HEK293 (cell line): ENCODE measurements around the gene DSC1.

Source experiments
- CTCF ChIA-PET: fragments of 350-600 bp; formaldehyde crosslinking; extraction: SDS; loops from one replicate; lab custom pipeline; 2021; ENCODE audit warnings: antibody characterized with exemption; lab: Yijun Ruan, JAX
- POLR2A ChIA-PET: fragments of 300-600 bp; formaldehyde crosslinking; extraction: SDS; loops from one replicate; lab custom pipeline; 2020; ENCODE audit warnings: antibody characterized with exemption, inconsistent platforms; lab: Yijun Ruan, JAX
- H3K27ac ChIP-seq: fragments of 200-500 bp; sonication (Bioruptor generic); 2 replicates; pipeline ENCODE4 v1.5.1; 2014; ENCODE audit warnings: low read depth, low read length, control low read depth, inconsistent platforms; ENCODE audit errors: extremely low read depth
- H3K36me3 ChIP-seq, 2 experiments: fragments of 200-500 bp in 1 of 2; sonication (Bioruptor generic) in 1 of 2; 1 replicate in 1 of 2; 2 replicates in 1 of 2; pipeline ENCODE4 v1.5.1; 2014 to 2017; ENCODE audit warnings: inconsistent platforms in 2 of 2, low read length in 2 of 2; ENCODE audit not compliant: control insufficient read depth in 2 of 2, insufficient read depth in 1 of 2
- H3K4me1 ChIP-seq: fragments of 200-500 bp; sonication (Bioruptor generic); 2 replicates; pipeline ENCODE4 v1.5.1; 2014; ENCODE audit warnings: mild to moderate bottlenecking, low read length, inconsistent platforms; ENCODE audit not compliant: control insufficient read depth, insufficient read depth
- H3K4me3 ChIP-seq: 2 replicates; pipeline ENCODE4 v1.5.1; 2011; ENCODE audit warnings: low read depth, mild to moderate bottlenecking, control low read depth, low read length, moderate library complexity
- H3K9me3 ChIP-seq: fragments of 200-500 bp; sonication (Bioruptor generic); 2 replicates; pipeline ENCODE4 v1.5.1; 2014; ENCODE audit warnings: low read depth, low read length, inconsistent platforms; ENCODE audit not compliant: control insufficient read depth, insufficient read depth
- SP7 ChIP-seq: fragments of 450-650 bp; formaldehyde crosslinking; IDR thresholded peaks from 2 replicates; pipeline ENCODE4 v1.5.1; 2016; ENCODE audit warnings: missing biosample characterization, missing genetic modification characterization
- ZNF266 ChIP-seq: fragments of 450-650 bp; formaldehyde crosslinking; IDR thresholded peaks from 2 replicates; pipeline ENCODE4 v1.5.1; 2016; ENCODE audit warnings: missing biosample characterization, missing genetic modification characterization, low read depth
- ZNF416 ChIP-seq: fragments of 450-650 bp; formaldehyde crosslinking; IDR thresholded peaks from 2 replicates; pipeline ENCODE4 v1.5.1; 2016; ENCODE audit warnings: missing biosample characterization, missing genetic modification characterization
- ZNF529 ChIP-seq: fragments of 450-650 bp; formaldehyde crosslinking; IDR thresholded peaks from 2 replicates; pipeline ENCODE4 v1.5.1; 2017; ENCODE audit warnings: missing genetic modification characterization, missing biosample characterization; ENCODE audit not compliant: insufficient replicate concordance
- ZNF561 ChIP-seq: fragments of 450-650 bp; IDR thresholded peaks from 2 replicates; pipeline ENCODE4 v1.5.1; 2018; ENCODE audit warnings: missing biosample characterization, missing genetic modification characterization, borderline replicate concordance
- TF ChIP-seq, protein P1 (sequence below): fragments of 450-650 bp; formaldehyde crosslinking; IDR thresholded peaks from 2 replicates; pipeline ENCODE4 v1.5.1; 2016; ENCODE audit warnings: missing biosample characterization, missing genetic modification characterization, borderline replicate concordance
- TF ChIP-seq, protein P2 (sequence below): fragments of 450-650 bp; formaldehyde crosslinking; IDR thresholded peaks from 2 replicates; pipeline ENCODE4 v1.5.1; 2017; ENCODE audit warnings: missing biosample characterization, mild to moderate bottlenecking, missing genetic modification characterization, moderate library complexity

The DSC1 gene

DNA sequence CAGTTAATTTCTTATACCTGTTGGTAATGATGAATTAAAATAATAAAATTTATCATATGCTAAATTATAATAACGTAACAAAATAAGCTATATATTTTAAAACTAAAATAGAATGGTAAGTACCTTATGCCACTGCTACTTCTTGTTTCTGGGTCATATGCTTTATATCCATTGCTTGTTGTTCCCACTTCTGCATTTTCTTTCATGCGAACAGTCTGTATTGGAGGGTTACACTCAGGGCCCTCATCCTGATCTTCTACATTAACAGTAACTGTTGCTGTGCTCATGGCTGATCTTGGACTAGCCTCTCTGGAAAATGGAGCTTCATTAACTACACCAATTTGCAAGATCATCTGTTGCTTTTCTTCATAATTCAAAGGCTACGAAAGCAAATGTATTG lies 82.7 kb downstream of the DSC1 start:
- no peak overlapping the region for H3K27ac ChIP-seq
- POLR2A ChIA-PET = no interaction called here
- no peaks in the 10 kb centered on the region for H3K9me3 ChIP-seq
- no peaks in the 10 kb centered on the region for H3K4me1 ChIP-seq
- H3K4me3 ChIP-seq = no peak overlapping the region
- H3K36me3 ChIP-seq = peaks cover 0 to 73% of the 10 kb centered on the region in 2 experiments; a peak in 1 of 3 replicates
- TF ChIP-seq, protein P1, sequence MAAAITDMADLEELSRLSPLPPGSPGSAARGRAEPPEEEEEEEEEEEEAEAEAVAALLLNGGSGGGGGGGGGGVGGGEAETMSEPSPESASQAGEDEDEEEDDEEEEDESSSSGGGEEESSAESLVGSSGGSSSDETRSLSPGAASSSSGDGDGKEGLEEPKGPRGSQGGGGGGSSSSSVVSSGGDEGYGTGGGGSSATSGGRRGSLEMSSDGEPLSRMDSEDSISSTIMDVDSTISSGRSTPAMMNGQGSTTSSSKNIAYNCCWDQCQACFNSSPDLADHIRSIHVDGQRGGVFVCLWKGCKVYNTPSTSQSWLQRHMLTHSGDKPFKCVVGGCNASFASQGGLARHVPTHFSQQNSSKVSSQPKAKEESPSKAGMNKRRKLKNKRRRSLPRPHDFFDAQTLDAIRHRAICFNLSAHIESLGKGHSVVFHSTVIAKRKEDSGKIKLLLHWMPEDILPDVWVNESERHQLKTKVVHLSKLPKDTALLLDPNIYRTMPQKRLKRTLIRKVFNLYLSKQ (tag by site-specific recombination) = no peak
- no peak for TF ChIP-seq ZNF416
- TF ChIP-seq ZNF266 = no peak
- TF ChIP-seq ZNF529 (tag by site-specific recombination) = no peak
- TF ChIP-seq ZNF561 (tag by site-specific recombination) = no peak
- TF ChIP-seq SP7 (tag by site-specific recombination) = no peak
- TF ChIP-seq, protein P2, sequence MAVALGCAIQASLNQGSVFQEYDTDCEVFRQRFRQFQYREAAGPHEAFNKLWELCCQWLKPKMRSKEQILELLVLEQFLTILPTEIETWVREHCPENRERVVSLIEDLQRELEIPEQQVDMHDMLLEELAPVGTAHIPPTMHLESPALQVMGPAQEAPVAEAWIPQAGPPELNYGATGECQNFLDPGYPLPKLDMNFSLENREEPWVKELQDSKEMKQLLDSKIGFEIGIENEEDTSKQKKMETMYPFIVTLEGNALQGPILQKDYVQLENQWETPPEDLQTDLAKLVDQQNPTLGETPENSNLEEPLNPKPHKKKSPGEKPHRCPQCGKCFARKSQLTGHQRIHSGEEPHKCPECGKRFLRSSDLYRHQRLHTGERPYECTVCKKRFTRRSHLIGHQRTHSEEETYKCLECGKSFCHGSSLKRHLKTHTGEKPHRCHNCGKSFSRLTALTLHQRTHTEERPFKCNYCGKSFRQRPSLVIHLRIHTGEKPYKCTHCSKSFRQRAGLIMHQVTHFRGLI (tag by site-specific recombination) = no peak
- CTCF ChIA-PET = interaction anchor here (0.6 to 0.8 kb wide), 2 partner anchors 12 to 33 kb away, joined by 3 to 4 read pairs; no protein-coding TSS in a partner anchor
